Gastroesophageal sphincter (tissue), 3 donors: Measurements from ENCODE around the gene RAPGEF1.

Source experiments
- EP300 ChIP-seq: sonication (generic); formaldehyde crosslinking; IDR thresholded peaks from one replicate; pipeline ENCODE4 v1.6.1; 2017; ENCODE audit warnings: antibody characterized with exemption, mild to moderate bottlenecking
- POLR2A ChIP-seq, 2 donors: fragments of 450-650 bp; IDR thresholded peaks; one replicate each; pipeline ENCODE4 v1.6.1; 2017; ENCODE audit warnings: antibody characterized with exemption in 2 of 2, mild to moderate bottlenecking in 2 of 2, moderate library complexity in 1 of 2
- TF ChIP-seq, protein P1 (sequence below), 4 experiments: fragments of 200-600 bp in 2 of 4; fragments of 450-650 bp in 2 of 4; sonication (generic) in 1 of 4; IDR thresholded peaks; one replicate each; pipeline ENCODE4 v1.5.1; 2017 to 2019; ENCODE audit warnings: antibody characterized with exemption in 4 of 4, mild to moderate bottlenecking in 2 of 4, moderate library complexity in 2 of 4

DNA sequence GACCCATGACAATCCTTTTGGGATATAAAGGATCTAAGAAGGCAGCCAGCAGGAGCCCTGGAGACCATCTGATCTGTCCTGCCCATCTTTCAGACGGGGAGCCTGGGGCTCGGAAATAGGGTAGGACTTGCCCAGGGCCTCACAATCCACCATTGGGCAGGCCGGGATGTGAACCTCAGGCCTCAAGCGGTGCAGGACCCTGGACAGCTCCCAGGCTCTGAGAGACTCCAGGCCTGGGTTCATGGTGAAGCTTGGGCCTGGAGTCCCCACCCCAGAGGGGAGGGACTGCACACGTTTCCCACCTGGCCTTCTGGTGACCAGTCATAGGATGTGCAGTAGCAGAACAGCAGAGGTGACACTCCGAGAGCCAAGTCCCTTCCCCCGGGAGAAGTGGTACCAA lies 36.6 kb upstream of the RAPGEF1 start:
- TF ChIP-seq, protein P1, sequence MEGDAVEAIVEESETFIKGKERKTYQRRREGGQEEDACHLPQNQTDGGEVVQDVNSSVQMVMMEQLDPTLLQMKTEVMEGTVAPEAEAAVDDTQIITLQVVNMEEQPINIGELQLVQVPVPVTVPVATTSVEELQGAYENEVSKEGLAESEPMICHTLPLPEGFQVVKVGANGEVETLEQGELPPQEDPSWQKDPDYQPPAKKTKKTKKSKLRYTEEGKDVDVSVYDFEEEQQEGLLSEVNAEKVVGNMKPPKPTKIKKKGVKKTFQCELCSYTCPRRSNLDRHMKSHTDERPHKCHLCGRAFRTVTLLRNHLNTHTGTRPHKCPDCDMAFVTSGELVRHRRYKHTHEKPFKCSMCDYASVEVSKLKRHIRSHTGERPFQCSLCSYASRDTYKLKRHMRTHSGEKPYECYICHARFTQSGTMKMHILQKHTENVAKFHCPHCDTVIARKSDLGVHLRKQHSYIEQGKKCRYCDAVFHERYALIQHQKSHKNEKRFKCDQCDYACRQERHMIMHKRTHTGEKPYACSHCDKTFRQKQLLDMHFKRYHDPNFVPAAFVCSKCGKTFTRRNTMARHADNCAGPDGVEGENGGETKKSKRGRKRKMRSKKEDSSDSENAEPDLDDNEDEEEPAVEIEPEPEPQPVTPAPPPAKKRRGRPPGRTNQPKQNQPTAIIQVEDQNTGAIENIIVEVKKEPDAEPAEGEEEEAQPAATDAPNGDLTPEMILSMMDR (IDR thresholded peaks at IDR 0.05): no peak
- TF ChIP-seq POLR2A (IDR thresholded peaks at IDR 0.05) (no peak), EP300 (no peak)
